ENCODE data around the gene COL4A2.

GRCh38 chr13:110478405-110479214 lies 171.5 kb downstream of the COL4A2 start:
- TF ChIP-seq EZH2 (IDR thresholded peaks at IDR 0.05; ENCODE audit: low read length) (no peak), CTCF (optimal IDR thresholded peaks at IDR 0.05 in 1 of 3, IDR thresholded peaks at IDR 0.05 in 1 of 3, conservative IDR thresholded peaks at IDR 0.05 in 1 of 3; ENCODE audit: extremely low read depth in 1 of 3, insufficient read depth in 2 of 3, low read length in 3 of 3) (no peak)

Measured in keratinocyte (primary cell).